GM19023 (cell line): ENCODE results near the gene FBH1.
"Not testable (repeated sequence)": the region's sequence is repeated elsewhere in the genome, so short reads cannot be mapped to it uniquely, and the experiment has no call there.

ENCODE experiments used
- ATAC-seq: cut with Tn5 transposase; IDR thresholded peaks from one replicate; pipeline ENCODE4 v1.9.1; 2021; ENCODE audit warnings: mild to moderate bottlenecking, moderate library complexity; ENCODE audit not compliant: unreplicated experiment

The FBH1 gene

DNA sequence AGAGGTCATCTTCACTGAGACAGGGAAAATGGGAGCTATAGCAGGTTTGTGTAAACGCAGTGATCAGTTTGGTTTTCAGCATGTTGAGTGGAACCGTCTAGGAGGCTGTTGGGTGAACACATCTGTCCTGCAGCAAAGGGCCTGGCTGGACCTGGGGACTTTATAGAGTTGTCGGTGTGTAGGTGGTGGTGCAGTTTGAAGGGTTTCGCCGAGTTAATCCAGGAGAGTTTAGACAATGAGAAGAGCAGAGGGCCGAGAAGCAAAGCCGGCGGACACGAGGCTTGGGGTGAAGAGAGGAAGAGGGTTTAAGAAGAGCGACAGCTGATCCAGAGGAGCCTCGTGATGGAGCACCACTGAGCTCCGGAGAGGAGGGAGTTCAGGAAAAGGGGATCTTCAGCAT, 48.2 kb downstream of the FBH1 start:
- no peak for ATAC-seq

- no peak for ATAC-seq
Measured at GRCh38 chr10:5940807-5941218, 50.8 kb downstream of the FBH1 start.

DNA sequence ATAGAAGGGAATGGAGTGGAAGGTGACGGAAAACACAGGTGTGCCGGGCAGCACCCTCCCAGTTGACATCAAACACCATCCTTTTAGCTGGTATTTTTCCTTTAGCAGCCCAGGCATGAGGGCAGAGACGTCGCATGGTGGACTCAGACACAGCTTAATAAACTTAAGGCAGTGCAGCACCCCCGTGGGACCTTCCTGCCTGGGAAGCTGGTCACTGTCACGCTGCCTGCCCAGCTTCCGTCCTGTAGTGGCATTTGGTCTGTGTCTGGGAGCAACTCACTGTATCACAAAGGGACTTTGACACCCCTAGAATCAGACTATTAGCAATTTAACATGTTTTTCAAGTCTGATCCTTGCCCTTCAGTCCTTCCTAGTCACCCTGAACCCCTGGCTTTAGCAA, 51.5 kb downstream of the FBH1 start:
- no peak for ATAC-seq

- ATAC-seq = no peak
Measured at GRCh38 chr10:5942001-5942400, 52.0 kb downstream of the FBH1 start.

GRCh38 chr10:5942474-5942873, 52.4 kb downstream of the FBH1 start:
- ATAC-seq = no peak

- ATAC-seq = no peak
Measured at GRCh38 chr10:5943536-5943935, 53.5 kb downstream of the FBH1 start.

DNA sequence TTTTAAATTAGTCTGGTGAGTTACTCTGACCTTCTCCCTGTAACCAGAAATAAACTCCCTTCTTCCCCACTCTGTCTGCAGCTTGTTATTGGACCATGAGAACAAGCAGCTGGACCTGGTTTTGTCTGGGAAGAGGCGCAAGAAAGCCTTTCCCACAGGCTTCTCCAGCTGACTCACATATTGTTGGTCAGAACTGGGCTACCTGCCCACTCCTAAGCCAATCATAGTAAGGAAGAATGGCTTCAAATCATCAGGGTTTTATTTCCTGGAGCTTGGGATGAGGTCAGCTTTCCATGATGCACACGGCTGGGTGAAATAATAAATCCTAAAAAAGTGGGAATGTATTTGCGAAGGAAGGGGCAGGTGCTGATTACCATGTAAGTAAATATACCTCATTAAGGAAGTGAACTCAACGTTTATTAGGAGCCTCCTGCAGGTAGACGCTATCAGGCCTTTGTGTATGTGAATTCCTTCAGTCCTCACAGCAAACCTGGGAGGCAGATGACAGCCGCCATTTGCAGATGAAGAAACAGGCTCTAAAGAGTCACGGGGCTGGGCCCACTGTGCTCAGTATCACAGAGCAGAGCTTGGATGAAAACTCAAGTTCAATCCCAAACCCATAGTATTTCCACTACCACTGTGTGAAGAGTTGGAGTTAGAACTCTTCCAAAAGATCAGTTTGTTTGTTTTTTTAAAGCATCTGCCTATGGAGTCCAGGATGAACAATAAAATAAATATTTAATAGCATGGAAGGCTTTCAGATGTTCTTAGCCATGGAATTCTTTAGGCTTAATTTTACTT, 54.5 kb downstream of the FBH1 start:
- ATAC-seq = no peak

GRCh38 chr10:5945190-5945509, 55.1 kb downstream of the FBH1 start:
- ATAC-seq = no peak

- no peak for ATAC-seq
Measured at GRCh38 chr10:5945561-5946418, 55.7 kb downstream of the FBH1 start.

DNA sequence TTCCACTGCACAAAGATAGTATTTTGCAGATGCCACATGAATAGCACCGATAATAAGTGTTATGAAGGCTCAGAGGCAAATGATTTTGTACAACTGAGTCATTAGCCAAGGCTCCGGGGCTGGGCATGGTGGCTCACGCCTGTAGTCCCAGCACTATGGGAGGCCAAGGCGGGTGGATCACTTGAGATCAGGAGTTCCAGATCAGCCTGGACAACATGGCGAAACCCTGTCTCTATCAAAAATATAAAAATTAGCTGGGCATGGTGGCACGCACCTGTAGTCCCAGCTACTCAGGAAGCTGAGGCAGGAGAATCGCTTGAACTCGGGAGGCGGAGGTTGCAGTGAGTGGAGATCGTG, 56.4 kb downstream of the FBH1 start:
- not testable (repeated sequence) for ATAC-seq

DNA sequence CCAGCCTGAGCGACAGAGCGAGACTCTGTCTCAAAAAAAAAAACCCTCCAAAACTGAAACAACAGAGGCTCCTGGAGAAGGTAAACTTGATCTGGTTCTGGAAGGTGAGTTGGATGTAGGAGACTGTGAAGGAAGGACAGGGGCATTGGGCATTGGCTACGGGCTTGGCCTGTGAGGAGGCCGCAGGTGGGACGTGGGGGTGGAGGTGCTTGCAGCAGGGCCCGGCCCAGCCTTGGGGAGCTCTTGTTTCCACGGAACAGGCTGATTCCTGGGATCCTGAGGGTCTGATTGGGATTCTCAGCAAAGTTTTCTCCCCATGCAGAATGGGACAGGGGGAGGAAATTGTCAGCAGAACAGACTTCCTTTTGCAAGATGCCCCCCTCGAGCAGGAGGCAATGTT, 56.7 kb downstream of the FBH1 start:
- ATAC-seq = no peak

DNA sequence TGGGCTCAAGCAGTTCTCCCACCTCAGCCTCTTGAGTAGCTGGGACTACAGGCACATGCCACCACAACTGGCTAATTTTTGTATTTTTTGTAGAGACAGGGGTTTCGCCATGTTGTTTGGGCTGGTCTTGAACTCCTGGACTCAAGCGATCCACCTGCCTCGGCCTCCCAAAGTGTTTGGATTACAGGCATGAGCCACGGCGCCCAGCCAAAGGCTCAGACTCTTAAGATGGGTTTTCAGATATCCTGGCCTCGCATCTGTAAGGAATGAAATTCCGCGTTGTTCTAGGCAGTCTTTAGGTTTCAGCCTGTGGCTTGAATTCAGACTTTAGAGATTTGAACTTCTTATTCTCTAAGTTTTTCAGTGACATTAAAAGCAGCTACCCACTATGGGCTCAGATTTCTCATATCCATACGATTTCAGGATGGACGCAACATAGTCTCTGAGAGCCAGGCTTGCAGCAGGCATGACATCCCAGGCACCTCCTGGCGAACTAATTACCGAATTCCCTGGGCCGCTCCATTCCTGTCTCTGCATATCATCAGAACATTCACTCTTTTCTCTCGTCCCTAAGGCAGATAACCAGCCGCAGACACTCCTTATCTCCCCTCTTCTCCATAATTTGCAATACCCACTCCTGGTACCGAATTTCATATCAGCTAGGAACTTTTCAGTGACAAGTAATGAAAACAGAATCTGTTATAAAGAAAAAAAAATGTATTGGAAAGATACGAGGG, 57.6 kb downstream of the FBH1 start:
- no peak for ATAC-seq

- ATAC-seq = no peak
Measured at GRCh38 chr10:5948208-5948585, 58.2 kb downstream of the FBH1 start.

DNA sequence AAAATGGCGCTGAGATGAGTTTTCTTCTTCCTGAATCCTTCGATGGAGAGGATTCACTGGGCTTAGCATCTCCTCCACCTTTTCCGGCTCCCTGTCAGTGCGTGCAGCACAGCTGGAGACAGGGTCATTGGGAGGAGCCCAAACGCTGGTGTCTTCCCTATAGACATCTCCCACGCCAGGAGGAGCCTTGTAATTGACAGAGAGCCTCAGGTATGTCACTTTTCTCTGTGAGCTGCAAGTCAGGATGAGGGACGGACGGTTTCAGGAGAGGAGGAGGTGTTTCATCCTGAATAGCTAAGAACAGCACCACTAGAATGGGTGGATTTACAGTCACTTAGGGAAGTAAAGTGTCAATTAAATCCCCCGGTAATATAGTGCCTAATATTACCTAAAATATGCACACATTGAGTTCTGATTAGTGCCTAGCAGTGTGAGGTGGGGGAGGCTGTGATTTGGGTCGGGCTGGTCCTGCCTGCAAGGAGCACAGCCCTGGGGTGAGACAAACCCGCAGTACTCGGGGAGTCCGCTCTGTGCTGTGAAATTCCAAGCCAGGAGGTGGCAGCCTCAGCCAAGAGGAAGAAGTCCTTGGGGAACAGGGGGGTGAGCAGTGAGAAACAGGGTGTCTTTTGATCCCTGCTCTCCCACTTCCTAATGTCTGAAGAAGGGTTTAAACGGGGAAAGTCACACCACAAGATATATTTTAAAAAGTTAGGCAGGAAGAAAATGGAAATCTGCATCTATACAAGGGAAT, 59.1 kb downstream of the FBH1 start:
- no peak for ATAC-seq

DNA sequence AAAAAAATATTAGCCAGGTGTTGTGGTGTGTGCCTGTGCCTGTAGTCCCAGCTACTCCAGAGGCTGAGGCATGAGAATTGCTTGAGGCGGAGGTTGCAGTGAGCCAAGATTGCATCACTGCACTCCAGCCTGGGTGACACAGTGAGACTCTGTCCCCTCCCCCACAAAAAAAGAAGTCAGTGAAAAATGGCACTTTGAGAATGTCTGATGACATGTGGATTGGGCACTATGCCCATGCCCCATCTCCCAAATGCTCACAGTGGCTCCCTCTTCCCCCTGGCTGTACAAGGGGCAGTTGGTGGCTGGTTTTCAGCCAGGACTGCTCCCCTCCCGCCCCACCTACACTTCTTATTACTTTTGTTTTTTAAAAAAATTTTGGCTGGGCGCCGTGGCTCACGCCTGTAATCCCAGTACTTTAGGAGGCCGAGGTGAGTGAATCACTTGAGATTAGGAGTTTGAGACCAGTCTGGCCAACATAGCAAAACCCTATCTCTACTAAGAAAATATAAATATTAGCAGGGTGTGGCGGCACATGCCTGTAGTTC, 61.2 kb downstream of the FBH1 start:
- no peak for ATAC-seq

DNA sequence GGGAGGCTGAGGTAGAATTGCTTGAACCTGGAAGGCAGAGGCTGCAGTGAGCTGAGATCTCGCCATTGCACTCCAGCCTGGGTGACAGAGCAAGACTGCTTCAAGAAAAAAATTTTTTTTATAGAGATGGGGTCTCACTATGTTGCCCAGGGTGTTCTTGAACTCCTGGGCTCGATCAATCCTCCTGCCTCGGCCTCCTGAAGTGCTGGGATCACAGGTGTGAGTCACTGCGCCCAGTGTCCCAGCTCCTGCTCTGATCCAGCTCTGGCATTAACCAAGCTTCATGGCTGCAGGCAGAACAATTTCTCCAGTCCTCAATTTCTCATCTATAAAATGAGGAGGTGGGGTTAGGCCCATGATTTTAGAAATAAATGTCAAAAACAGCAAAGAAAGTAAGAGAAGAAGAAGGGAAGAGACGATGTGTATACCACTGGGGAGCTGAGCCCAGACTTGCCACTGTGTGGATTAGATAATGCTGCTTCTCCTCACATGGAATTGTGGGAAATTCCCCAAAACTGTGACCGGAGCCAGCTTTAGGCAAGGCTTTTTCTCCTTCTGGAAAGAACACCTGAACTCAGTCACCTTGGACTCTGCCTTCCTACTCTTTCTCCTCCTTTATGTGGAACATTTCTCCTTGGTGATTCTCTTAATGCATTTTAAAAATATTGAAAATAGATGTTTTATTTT, 61.8 kb downstream of the FBH1 start:
- no peak for ATAC-seq

GRCh38 chr10:5952731-5953385, 62.8 kb downstream of the FBH1 start:
- no peak for ATAC-seq

DNA sequence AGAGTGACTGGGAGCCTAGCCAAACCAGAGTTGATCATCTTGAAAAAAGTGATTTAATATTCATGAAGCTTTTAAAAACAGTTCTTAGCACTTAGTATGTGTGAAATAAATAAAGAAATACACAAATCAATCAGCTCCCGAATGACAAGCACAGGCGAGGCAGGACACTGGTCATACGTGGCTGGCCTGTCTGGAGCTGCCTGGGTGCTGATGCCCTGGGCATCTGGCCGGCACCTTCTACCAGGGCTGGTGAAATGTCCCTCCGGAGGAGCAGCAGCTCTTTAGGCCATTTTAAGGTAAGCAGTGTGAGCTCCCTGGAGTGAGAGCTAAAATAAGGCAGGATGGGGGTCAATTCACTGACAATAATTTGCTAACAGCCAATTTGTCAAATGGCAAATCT, 63.6 kb downstream of the FBH1 start:
- ATAC-seq = no peak

GRCh38 chr10:5956146-5956936, 66.3 kb downstream of the FBH1 start:
- no peak for ATAC-seq
